GM04503 (cell line): ENCODE measurements around the gene TXLNG.
A peak's percentile ranks its signal among the peaks of the same experiment; 100 is the strongest.

Experiments used
- DNase-seq: peaks from one replicate; pipeline ENCODE4 v3.0.0-alpha.2; 2012; ENCODE audit warnings: low read depth

TXLNG gene

DNA sequence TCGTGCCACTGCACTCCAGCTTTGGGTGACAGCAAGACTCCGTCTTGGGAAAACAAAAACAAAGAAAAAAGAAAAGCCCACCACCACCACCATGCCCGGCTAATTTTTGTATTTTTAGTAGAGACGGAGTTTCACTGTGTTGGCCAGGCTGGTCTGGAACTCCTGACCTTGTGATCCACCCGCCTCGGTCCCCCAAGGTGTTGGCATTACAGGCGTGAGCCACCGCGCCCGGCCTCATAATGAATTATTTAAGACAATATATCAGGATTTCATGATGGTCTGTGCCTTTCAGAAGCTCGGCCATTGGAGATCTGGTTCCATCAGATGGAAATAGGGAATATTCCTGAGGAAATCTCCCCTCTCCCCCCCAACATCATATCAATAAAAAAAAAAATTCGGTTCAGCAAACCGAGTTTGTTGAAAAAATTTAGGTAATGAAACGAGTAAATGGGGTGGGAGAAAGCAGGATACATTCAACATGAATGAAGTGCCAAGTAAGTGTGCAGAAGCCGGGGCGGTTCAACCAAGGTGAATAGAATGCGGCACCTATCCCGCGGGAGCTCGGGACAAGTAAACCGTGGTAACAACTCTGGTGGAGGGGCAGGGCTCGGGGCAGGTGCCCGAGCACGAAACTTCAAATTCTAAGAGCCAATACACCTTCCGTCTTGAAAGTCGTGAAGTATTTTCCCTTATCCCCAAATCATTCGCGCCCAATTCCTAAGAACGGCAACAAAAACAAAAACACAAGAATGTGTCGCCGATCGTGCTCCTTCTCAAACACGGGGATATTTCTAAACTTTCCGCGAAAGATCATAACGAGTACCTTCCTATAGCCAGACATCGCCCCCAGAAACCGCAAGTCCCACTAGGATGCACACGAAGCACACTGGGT, 773 bp upstream of the TXLNG start:
- DNase-seq, result no peak

DNA sequence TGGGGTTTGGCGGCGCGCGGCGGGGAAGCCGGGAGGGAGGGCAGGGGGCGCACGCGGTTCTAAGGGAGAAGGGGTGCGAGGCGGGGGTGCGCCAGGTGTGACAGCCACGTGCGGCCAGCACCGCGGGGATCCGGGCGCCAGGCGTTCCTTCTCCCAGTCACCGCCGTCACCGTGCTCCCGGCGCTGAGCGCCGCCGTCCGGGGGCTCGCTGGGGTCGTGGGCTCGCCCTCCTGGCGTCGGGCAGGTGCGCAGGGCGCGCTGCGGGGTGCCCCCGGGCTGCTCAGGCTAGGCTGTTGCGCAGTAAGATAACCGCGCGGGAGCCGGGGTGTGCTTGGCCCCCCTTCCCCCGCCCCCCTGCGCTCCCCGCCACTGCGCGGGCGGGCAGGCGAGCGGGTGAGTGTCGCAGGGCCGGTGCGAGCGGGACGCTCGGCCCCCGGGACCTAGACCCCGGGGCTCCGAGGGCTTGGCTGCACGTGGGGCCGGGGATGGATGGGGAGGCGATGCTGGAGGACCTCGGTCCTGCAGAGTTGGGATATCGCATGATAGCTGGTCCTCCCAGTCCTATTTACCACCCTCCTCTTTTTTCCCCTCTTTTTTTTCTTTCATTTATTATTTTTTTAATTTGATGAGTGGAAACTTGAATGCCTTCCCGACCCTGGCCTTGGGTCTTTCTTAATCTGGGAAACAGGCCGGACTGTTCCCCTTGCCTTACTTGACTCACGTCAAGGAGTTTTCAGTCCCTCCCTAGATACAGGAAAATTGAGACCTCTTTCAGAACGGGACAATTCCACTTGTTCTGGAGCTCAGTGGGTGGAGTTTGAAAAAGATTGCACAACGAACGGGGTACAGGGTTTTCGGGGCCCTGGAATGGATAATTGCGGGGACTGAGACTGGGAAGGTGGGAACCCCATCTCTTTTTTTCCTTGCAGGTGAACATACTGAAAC, 797 bp downstream of the TXLNG start:
- no peak for DNase-seq

DNA sequence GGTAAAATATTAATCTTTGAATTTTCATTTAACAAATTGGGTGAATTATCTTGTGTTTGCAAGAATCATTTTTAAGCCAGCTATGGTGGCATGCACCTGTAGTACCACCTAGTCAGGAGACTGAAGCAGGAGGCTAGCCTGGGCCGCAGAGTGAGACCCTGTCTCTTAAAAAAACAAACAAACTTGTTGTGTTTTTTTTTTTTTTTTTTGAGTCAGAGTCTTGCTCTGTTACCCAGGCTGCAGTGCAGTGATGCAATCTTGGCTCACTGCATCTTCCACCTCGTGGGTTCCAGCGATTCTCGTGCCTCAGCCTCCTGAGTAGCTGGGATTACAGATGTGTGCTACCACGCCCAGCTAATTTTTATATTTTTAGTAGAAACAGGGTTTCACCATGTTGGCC, 2.2 kb downstream of the TXLNG start:
- no peak for DNase-seq

DNA sequence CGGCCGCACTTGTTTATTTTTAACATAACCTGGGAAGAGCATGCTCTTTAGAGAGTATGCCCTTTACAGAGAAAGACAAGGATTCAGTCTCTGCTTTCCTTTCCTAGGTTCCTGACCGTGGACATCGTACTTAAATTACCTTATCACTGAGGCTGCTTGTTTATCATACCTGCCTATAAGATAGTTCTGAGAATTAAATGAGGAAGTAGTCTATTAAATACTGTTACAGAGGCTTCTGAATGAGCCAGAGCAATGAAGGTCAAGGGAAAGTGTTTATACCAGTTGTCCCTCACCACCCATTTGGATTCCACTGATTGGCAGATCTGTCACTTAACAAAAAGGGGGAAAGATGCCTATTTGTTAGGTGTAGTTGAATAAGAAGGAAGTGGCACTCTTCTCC, 10.0 kb downstream of the TXLNG start:
- DNase-seq, result no peak

DNA sequence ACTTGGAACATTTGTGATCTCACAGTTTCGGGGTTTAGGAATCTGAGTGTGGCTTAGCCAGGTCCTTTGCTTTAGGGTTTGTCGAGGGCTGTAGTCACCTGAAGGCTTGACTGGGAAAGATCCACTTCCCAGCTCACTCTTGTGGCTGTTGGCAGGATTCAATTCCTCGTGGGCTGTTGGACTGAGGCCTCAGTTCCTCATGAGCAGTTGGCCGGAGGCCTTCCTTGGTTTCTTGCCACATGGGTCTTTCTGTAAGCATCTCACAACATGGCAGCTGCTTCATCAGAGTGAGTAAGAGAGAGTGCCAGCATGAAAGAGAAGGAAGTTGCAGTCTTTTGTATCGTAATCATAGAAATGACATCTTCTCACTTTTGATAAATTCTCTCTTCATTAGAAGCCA, 11.1 kb downstream of the TXLNG start:
- DNase-seq, result no peak

DNA sequence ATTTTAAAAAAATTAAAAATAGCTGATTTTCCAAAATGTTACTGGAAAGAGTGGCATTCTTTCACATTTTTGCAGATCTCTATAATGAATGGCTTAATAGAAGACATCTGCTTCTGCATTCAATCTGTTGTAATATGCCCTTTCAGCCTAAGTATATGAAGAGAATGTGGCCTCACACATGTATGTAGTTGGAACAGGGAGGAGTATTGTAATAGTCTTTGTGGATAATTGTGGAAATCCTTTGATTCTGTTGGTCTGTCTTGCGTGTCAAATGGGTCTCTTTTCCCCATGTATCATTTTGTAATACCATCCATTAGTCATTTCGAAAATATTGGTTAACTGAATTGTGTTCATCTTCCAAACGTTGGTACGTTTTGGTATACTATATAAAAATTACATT, 11.6 kb downstream of the TXLNG start:
- DNase-seq, result no peak

DNA sequence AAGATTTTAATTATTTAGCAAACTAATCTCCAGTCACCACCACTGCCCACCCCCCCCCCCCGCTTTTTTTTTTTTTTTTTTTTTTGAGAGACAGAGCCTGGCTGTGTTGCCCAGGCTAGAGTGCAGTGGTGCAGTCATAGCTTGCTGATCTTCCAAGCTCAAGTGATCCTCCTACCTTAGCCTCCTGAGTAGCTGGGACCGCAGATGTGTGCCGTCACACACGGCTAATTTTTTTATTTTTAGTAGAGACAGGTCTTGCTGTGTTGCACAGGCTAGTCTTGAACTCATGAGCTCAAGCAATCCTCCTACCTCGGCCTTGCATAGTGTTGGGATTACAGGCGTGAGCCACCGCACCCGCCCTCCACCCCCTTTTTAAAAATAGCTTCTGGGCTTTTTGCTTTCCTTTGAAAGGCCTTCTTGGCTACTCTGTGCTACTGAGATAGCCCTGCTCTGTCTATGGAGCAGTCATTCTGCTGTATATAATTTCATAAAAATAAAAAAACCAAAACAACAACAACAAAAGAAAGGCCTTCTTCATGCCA, 18.7 kb downstream of the TXLNG start:
- DNase-seq, result no peak

DNA sequence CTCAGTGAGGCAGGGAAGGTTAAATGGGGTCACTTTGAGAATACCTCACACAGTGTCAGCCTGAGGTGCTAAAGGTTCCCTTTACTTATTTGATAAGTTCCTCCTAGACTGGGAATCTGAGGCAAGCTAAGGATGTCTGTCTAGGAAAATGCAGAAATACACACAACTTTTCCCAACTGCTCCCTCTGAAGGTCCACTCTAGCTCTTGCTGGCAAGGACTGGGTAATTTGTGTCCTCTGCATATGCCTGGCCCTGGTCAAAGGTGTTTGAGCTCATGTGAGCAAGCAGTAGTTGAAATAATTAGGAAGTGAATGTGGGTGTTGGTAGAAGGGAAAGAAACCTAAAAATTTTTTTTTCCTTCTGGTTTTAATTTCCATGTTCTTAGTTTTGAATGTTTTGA, 21.3 kb downstream of the TXLNG start:
- no peak for DNase-seq

DNA sequence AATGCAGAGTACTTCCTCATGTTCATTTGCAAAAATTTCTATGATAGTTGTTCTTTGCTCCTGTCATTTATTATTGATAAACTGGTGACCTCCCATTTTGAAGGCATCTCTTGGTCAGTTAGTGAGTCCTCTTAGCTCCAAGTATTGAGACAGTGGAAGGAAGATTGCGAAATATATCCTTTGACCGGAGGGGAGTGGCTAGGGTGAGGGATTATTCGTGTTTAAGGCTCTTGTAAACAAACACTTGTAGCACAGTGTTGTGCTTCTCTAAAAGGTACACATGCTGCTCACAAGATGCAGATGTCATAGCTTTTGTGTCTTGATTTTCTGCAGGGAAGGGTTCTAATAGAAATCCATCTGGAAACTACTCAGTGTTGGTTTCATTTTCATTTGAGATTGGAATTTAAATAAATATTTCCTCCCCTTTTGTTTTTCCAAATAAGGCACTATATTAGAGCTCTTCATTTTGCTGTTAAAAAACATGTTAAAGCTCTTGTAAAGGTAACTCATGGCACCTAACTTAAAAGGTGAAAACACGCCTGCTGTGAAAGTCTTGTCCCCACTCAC, 21.8 kb downstream of the TXLNG start:
- no peak for DNase-seq

DNA sequence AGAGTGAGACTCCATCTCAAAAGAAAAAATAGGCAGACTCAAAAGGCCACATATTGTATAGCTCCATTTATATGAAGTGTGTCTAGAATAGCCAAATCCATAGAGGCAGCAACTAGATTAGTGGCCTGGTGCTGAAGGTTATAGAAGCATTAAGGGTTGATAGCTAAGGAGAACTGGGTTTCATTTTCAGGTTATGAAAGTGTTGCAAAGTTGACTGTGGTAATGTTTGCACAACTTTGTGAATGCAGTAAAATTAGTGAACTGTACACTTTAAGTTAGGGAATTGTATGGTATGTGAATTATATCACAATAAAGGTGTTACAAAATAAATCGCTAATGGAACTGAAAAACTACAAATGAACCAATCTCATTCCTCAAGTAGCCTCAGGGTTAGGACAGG, 28.3 kb downstream of the TXLNG start:
- DNase-seq, result no peak

DNA sequence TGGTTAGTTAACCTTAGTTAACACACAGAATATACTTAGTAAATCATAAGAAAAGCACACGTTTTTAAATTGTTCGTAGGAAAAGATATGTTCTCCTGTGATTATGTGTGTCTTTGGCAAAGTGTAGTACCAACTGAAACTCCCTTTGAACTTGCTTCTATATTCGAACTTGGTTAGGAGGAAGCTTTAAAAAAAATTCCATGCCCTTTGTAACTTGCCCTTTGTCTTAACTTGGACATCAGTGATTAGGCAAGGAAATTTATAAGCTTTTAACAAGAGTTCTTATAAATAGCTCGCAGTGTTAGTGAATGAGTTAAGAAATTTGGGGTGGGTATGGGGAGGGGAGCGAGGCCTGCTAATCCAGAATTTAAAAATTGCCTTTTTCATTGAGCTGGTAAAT, 33.4 kb downstream of the TXLNG start:
- no peak for DNase-seq

DNA sequence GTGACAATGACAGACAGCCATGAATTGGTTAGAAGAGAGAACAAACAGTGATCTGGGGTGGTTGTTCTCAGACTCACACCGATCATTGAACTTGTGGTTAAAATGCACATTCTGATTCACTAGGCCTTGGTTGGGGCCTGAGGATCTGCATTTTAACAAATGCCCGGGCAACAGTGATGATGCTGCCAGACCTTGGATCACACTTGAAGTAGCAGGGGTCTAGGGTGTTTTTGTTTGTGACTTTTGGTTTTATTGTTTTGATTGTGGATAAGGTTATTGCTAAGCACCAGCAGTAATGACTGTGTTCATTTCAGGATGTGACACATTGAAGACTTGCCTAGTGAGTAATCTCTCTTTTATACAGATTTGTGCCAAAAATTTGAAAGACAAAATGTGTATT, 36.5 kb downstream of the TXLNG start:
- DNase-seq, result peak; percentile 79

DNA sequence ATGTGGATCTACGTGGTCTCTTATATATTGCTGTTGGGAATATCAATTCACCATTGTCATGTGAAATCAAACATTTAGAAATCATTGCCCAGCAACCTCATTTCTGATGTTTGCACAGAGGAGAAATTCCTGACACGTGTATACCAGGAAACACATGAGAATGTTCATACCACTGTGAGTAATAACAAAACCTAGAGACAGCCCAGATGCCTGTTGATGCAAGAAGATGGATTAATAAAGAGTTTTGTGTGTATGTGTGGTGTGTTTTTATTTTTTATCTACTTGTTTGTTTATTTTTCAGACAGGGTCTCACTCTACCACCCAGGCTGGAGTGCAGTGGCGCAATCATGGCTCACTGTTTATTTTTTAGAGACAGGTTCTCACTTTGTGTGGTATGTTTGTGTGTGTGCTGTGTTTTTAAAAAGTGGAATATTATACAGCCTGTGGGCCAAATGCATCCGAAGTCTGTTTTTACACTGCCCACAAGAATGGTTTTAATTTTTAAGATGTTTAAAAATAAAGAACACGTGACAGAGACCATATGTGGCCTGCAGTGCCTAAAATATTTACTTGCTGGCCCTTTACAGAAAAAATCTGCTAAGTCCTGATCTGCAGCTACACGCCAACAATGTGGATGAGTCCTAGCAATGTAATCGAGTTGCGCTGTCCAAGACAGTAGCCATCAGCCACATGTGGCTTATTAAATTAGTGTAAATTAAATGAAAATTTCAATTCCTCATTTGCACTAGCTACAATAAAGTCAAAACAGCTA, 39.2 kb downstream of the TXLNG start:
- DNase-seq, result no peak

DNA sequence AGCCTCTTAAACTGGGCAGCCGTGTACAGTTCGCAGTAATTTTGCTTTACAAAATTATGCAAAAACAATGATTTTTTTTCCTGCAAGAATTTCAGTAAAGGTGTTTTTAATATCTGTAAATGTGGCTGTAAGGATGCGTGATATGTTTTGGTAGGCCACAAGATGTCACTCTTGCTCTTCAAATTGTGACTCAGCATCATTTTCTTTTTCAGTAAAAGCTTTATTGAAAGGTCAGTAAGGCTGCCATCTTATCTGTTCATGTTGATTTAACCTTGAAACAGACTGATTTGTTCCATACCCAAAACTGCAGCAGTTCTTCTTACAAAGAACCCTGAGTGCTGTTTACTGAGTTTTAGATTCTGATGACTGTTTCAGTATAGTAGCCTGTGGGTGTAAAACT, 39.9 kb downstream of the TXLNG start:
- no peak for DNase-seq

DNA sequence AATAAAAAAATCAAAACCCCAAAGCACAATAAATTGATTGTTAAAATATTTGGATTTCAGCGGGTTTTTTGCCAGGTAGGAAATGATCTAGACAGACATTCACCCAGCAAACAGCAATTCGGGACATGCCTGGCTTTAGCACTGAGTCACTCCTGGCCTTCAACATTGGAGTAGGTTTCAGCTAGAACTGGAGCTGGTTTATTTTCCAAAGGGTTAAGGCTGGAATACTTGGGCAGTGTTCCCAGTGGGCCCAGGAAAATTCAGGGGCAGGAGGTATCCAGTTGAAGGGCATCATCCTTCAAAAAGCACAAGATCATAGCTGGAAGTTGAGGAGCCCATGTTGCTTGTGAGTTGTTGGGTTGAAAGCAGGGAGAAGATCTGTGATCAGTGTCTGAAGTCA, 41.0 kb downstream of the TXLNG start:
- DNase-seq, result no peak

DNA sequence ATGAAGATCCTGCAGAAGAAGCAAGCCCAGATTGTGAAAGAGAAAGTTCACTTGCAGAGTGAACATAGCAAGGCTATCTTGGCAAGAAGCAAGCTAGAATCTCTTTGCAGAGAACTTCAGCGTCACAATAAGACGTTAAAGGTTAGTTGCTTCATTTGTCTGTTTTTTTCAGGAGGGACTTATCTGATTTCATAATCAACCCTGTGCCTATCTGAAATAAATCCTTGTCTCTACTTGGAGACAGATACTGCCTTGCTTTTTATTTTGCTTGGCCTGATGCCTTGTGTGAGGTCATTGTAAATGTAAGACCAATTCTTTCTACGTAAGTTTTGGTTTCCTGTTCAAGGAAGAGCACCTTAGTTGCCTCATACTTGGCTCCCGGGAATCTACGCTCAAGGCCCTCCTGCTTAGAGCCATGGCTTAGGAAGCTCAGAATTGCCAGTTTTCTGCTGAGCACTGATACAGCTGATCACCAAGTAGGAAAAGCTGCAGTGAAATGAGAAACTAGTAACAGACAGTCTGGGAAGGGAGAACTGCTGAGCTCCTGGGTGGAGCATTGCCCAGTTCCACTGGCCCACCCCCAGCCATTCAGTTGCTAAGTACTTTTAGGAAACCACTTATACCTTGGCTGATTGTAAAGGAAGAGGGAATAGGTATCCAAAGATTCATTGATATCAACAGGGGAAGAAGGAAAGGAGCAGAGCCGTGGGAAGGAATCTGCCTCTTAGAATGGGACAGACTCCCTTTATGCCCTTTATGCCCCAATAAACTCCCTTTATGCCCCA, 42.0 kb downstream of the TXLNG start:
- DNase-seq, result no peak

DNA sequence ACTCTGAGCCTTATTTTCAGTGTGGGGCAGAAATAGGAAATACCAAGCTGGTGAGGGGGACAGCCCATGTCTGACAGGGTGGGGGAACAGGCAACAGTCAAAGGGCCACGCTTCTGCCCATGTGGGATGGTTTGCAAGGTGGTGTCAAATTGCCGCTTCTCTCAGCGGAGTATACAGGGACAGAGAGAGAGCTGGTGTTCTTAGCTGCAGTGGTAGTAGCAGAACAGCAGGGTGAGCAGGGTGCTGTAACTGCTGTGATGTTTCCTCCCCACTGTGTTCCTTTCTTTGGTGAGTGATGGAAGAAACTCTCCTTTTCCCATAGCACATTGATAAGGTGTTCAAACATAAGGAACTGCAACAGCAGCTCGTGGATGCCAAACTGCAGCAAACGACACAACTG, 46.0 kb downstream of the TXLNG start:
- no peak for DNase-seq

DNA sequence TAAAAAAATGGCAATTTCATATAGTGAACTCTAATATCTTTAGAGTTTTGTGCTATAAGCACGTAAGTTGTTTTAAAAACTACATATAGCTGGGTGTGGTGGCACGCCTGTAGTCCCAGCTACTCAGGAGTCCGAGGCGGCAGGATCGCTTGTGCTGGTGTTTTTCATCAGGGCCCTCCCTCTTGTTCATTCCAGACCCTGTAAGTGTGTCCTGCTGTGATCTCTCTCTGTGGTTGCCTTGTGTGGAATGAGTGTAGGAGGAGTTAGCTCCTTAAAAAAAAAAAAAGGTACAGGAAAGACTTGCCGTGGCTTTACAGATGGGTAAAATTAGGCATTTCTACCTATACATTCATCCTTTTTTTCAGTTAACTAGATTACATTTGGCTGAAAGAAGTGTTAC, 48.5 kb downstream of the TXLNG start:
- no peak for DNase-seq

DNA sequence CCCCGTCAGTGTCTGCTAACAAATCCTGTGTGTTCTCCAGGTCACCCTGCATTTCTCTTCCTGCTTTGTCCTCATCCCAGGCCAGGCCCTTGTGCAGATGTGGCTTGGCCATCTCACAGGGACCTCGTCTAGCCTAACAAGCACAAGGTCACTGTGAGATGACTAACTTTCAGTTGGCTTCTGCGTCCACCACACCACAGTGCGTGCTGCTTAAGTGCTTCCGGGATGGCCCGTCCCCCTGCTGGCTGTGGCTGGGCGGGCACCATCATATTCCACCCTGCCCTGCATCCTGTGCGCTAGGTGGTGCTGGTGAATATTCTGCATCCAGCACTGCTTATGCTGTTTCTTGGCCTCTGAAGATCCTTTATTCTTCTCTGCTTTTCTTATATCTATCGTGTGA, 50.1 kb downstream of the TXLNG start:
- DNase-seq, result no peak

DNA sequence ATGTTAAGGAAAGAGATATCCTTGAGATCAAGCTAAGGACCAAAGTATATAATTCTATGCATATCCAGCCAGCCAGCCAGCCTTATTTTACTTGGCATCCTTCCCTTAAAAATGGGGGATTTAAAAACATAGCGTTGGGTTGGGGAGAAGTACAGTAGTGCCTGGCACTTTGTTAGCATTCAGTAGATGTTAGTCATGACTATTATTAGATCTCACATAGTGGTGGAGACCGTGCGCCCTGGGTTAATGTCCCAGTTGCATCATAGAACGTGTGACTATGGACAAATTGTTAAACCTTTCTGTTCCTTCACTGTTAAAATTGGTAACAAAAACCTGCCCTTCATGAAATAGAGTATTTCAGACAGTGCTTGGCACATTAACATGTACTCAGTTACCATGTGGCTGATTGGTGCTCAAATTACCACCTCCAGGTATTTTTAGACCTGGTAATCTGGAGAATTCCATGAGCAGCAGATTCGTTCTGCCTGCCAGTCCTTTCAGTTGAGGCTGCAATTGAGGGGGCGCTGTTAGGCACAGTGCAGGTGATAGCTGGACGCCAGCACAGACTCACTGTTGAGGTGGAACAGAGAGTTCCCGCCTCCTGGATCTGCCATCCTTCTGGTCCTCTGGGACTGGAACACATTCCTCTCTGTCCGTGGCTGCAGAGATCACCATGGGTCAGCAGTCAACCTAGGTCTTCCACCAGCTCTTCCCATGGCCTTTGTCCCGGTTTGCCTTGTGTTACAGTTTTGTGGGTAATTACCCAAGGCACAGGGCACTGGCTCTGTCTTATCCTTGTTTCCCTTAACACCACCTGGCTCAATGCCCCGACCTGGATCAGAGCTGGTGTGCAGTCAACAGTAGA, 52.2 kb downstream of the TXLNG start:
- no peak for DNase-seq
